ENCODE data around the gene MAFF. TPM values are rescaled to one million over a fixed set of nuclear protein-coding genes. Genes with fewer than 3 reads are reported as not detected.
A peak's percentile ranks its signal among the peaks of the same experiment; 100 is the strongest.

MAFF gene
- total RNA-seq, 1 experiment from 2014 or later, result 5.8 TPM

DNA sequence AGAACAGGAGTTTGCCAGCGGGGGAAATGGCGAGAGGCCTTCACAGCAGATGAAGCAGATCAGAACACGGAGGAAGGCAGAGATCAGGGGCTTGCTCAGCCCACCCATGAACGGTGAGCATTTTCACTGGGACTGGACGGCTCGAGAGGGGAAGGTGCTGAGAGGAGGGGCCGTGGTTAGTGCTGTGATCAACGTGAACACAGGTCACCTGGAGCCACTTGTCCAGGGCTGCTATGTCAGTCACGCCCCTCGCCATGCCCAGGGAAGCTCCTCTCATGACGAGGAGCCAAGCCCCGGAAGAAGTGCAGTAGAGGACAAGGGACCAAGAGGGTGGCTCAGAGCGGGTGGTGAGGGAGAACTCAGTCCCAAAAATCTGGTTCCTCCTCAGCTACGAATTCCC lies 27.2 kb upstream of the MAFF start:
- Histone ChIP-seq H3T11ph (ENCODE audit: low read length) (no peak overlapping the region), H4K5ac (ENCODE audit: insufficient read length, low read depth, low read length) (no peak overlapping the region), H3K27me3 (ENCODE audit: insufficient read depth, low read length) (no peaks in the 10 kb centered on the region), H3K4me1 (ENCODE audit: insufficient read depth, low read length) (no peaks in the 10 kb centered on the region; the same call in 1 of the 2 replicates), H3K27ac (ENCODE audit: insufficient read length, low read depth, low read length) (no peak overlapping the region), H3K9ac (ENCODE audit: extremely low read depth, insufficient read length, low read length) (no peak overlapping the region), H3K9me3 (ENCODE audit: control insufficient read depth, low read depth, low read length) (no peaks in the 10 kb centered on the region), H3K79me2 (ENCODE audit: insufficient read depth, low read length) (no peaks in the 10 kb centered on the region), H3K79me1 (ENCODE audit: insufficient read depth, low read depth, low read length, poor library complexity, severe bottlenecking) (no peaks in the 10 kb centered on the region), H2AK5ac (ENCODE audit: insufficient read length, low read length) (no peak overlapping the region), H2AFZ (ENCODE audit: low read length) (no peak overlapping the region), H4K8ac (replicated peaks; ENCODE audit: insufficient read length, low read depth, low read length) (no peak overlapping the region), H2BK12ac (ENCODE audit: insufficient read length, low read depth, low read length) (no peak overlapping the region), H2BK5ac (ENCODE audit: insufficient read length, low read length) (no peak overlapping the region), H3K23ac (ENCODE audit: insufficient read length, low read depth, low read length) (no peak overlapping the region), H3K4ac (ENCODE audit: low read depth, low read length) (no peak overlapping the region), H3K14ac (ENCODE audit: insufficient read depth, low read length) (no peak overlapping the region; the same call in 1 of the 2 replicates), H3K18ac (ENCODE audit: insufficient read length, low read depth, low read length) (no peak overlapping the region), H2BK15ac (ENCODE audit: low read depth, low read length) (no peak overlapping the region), H3K4me2 (ENCODE audit: insufficient read depth, insufficient read length, low read length) (no peak overlapping the region), H3K23me2 (ENCODE audit: insufficient read length, low read depth, low read length, poor library complexity, severe bottlenecking) (no peaks in the 10 kb centered on the region), H2BK120ac (ENCODE audit: low read depth, low read length, poor library complexity, severe bottlenecking) (no peak overlapping the region), H3K56ac (ENCODE audit: insufficient read length, low read depth, low read length) (no peak overlapping the region), H2BK20ac (ENCODE audit: low read depth, low read length, poor library complexity, severe bottlenecking) (no peak overlapping the region), H4K91ac (ENCODE audit: insufficient read length, low read depth, low read length) (no peak overlapping the region), H4K20me1 (ENCODE audit: control insufficient read depth, insufficient read depth, insufficient read length) (no peaks in the 10 kb centered on the region)
- no CpG with 5 or more reads among the region's 14 CpGs for WGBS (ENCODE audit: extremely low coverage, insufficient read length, low lambda C conversion rate)
- Mint-ChIP-seq H3K27me3 (ENCODE audit: low read depth) (peaks cover 3% of the 10 kb centered on the region; the same call in 1 of the 2 replicates), H3K27ac (peak overlapping the region in 1 of 3 experiments; percentile 15; a peak in 1 of 7 replicates), H3K4me3 (no peak overlapping the region), H3K36me3 (ENCODE audit: insufficient read depth in 1 of 3, low read depth in 3 of 3) (peaks cover 0 to 7% (median 0%) of the 10 kb centered on the region in 3 experiments; a peak in 3 of 7 replicates), H3K4me1 (peaks cover 13 to 25% of the 10 kb centered on the region in 2 experiments), H3K9me3 (no peaks in the 10 kb centered on the region)
- DNase-seq, result no peak
- TF ChIP-seq, protein P1, sequence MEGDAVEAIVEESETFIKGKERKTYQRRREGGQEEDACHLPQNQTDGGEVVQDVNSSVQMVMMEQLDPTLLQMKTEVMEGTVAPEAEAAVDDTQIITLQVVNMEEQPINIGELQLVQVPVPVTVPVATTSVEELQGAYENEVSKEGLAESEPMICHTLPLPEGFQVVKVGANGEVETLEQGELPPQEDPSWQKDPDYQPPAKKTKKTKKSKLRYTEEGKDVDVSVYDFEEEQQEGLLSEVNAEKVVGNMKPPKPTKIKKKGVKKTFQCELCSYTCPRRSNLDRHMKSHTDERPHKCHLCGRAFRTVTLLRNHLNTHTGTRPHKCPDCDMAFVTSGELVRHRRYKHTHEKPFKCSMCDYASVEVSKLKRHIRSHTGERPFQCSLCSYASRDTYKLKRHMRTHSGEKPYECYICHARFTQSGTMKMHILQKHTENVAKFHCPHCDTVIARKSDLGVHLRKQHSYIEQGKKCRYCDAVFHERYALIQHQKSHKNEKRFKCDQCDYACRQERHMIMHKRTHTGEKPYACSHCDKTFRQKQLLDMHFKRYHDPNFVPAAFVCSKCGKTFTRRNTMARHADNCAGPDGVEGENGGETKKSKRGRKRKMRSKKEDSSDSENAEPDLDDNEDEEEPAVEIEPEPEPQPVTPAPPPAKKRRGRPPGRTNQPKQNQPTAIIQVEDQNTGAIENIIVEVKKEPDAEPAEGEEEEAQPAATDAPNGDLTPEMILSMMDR (conservative IDR thresholded peaks at IDR 0.05), result no peak
